Testis (tissue), 3 donors: ENCODE results near the gene RCOR3. TPM values are rescaled to one million over a fixed set of nuclear protein-coding genes. Genes with fewer than 3 reads are reported as not detected.
"Not testable (repeated sequence)": the region's sequence is repeated elsewhere in the genome, so short reads cannot be mapped to it uniquely, and the experiment has no call there.

Experiments
- DNase-seq: peaks from one replicate; pipeline ENCODE4 v3.0.0-alpha.2; 2019
- H3K27ac ChIP-seq, 2 donors: fragments of 200-600 bp; sonication (generic); one replicate each; pipeline ENCODE4 v1.5.1; 2019
- H3K27me3 ChIP-seq: fragments of 200-600 bp; sonication (generic); one replicate; pipeline ENCODE4 v1.5.1; 2019
- H3K36me3 ChIP-seq: fragments of 200-600 bp; sonication (generic); one replicate; pipeline ENCODE4 v1.5.1; 2017; ENCODE audit warnings: low read depth; ENCODE audit errors: missing control alignments
- H3K4me1 ChIP-seq: fragments of 200-600 bp; sonication (generic); one replicate; pipeline ENCODE4 v1.5.1; 2019
- H3K4me3 ChIP-seq, 2 donors: fragments of 200-600 bp; sonication (generic); one replicate each; pipeline ENCODE4 v1.5.1; 2017 to 2019
- H3K9me3 ChIP-seq: fragments of 200-600 bp; sonication (generic); one replicate; pipeline ENCODE4 v1.5.1; 2017
- CTCF ChIP-seq, 3 experiments: fragments of 450-650 bp in 2 of 3; fragments of 200-600 bp in 1 of 3; sonication (generic) in 1 of 3; IDR thresholded peaks; one replicate each; pipeline ENCODE4 v1.5.1; 2016 to 2019; ENCODE audit warnings: antibody characterized with exemption in 3 of 3, mild to moderate bottlenecking in 2 of 3, moderate library complexity in 1 of 3
- POLR2A ChIP-seq: fragments of 450-650 bp; IDR thresholded peaks from one replicate; pipeline ENCODE4 v1.6.1; 2017; ENCODE audit warnings: antibody characterized with exemption, mild to moderate bottlenecking, moderate library complexity
- WGBS, 2 donors: methylation state at CpG; one replicate each; pipeline ENCODE4 v1.1.5; 2018; 5-methylcytosine and 5-hydroxymethylcytosine counted together
- intact Hi-C: fragments of 100-400 bp; cut with DNase I; formaldehyde crosslinking; loops from one replicate; pipeline ENCODE4 v1.15.1; 2023; ENCODE audit warnings: low total_unique reads
- polyA plus RNA-seq: library from polyadenylated mRNA; stranded (reverse); fragments of 350-450 nt; fragmentation: Illumina TruSeq; extraction: RNeasy Lipid Tissue Mini Kit (QIAGEN cat#74804); gene quantifications from one replicate; pipeline ENCODE4 v1.2.3, GENCODE V29; 2014; ENCODE audit warnings: low read depth, low replicate concordance; ENCODE audit not compliant: insufficient read depth
- total RNA-seq, 2 donors: library from RNA; depleted of rRNA; stranded (reverse); fragments of >200 nt; gene quantifications; one replicate each; pipeline ENCODE4 v1.2.3, GENCODE V29; 2016

RCOR3 gene
- total and polyA plus RNA-seq, 3 donors from 2014 or later: 114 to 141 (median 128) TPM

DNA sequence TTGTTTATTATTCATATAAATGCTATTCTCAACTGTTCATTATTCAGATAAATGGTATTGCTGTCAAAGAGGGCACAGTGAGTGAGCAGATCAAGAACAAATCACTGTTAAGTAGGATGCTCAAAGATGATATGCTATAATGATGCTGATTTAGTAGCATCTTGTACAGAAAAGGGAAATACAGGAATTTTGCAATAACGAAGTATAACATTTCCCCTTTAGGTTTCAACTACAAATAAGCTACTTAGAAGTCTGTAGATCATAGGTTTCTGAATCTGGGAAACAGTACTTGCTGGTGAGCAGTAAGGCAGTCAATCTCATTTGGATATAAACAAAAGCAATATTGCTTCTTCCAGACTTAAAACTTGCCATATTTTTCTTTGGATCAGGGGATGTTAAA is 27.3 kb upstream of the RCOR3 start:
- intact Hi-C loops: no loop called here
- 23 to 41% methylated on average over 1 of the region's 1 CpG for WGBS, 2 donors
- Histone ChIP-seq H3K27me3 (no peaks in the 10 kb centered on the region), H3K4me3 (no peak overlapping the region), H3K9me3 (no peaks in the 10 kb centered on the region), H3K4me1 (no peaks in the 10 kb centered on the region), H3K36me3 (no peaks in the 10 kb centered on the region), H3K27ac (no peak overlapping the region)
- DNase-seq: no peak
- no peak for TF ChIP-seq CTCF (IDR thresholded peaks at IDR 0.05)
- TF ChIP-seq POLR2A: no peak

DNA sequence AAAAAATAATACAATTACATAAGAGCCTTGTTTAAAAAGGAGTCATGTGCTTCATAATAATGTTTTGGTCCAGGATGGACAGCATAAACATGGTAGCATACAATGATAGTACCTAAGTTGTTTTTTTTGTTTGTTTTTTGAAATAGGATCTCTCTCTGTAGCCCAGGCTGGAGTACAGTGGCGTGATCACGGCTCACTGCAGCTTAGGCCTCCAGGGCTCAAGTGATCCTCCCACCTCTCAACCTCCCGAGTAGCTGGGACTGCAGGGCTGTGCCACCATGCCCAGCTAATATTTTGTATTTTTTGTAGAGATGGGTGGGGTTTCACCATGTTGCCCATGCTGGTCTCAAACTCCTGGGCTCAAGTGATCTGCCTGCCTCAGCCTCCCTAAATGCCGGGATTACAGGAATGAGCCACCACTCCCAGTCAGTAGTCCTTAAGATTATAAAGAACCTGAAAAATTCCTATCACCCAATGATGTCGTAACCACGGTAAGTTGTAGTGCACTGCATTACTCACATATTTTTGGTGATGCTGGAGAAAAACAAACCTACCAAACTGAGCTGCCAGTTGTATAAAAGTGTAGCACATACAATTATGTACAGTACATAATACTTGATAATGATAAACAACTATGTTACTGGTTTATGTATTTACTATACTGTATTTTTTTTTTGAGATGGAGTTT is 22.4 kb upstream of the RCOR3 start:
- 85 to 93% methylated on average over 6 of the region's 6 CpGs for WGBS, 2 donors
- Histone ChIP-seq H3K36me3 (no peaks in the 10 kb centered on the region), H3K4me3 (no peak overlapping the region), H3K27me3 (no peaks in the 10 kb centered on the region), H3K4me1 (no peaks in the 10 kb centered on the region), H3K27ac (no peak overlapping the region), H3K9me3 (no peaks in the 10 kb centered on the region)
- TF ChIP-seq POLR2A (no peak), CTCF (IDR thresholded peaks at IDR 0.05) (no peak)
- DNase-seq: no peak
- intact Hi-C loops: no loop called here

DNA sequence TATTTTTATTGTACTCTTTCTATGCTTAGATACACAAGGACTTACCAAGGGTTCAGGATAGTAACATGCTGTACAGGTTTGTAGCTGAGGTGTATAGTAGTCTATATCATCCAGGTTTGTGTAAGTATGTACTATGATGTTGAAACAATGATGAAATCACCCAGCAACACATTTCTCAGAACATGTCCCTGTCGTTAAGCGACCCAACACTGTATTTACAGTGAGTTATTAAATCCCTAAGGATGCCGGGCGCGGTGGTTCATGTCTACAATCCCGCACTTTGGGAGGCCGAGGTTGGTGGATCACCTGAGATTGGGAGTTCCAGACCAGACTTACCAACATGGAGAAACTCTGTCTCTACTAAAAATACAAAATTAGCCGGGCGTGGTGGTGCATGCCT is 21.6 kb upstream of the RCOR3 start:
- no peak overlapping the region for H3K27ac ChIP-seq
- H3K9me3 ChIP-seq: no peaks in the 10 kb centered on the region
- H3K27me3 ChIP-seq: no peaks in the 10 kb centered on the region
- intact Hi-C loops: no loop called here
- WGBS, 2 donors: 92 to 94% methylated on average over 9 of the region's 9 CpGs
- no peak overlapping the region for H3K4me3 ChIP-seq
- no peak for DNase-seq
- no peaks in the 10 kb centered on the region for H3K4me1 ChIP-seq
- TF ChIP-seq POLR2A: no peak
- TF ChIP-seq CTCF (IDR thresholded peaks at IDR 0.05): no peak
- no peaks in the 10 kb centered on the region for H3K36me3 ChIP-seq

GRCh38 chr1:211240567-211240966 is 18.6 kb upstream of the RCOR3 start:
- H3K27me3 ChIP-seq, H3K36me3 ChIP-seq, H3K9me3 ChIP-seq, DNase-seq, H3K27ac ChIP-seq, H3K4me1 ChIP-seq, intact Hi-C loops, H3K4me3 ChIP-seq: not testable (repeated sequence)
- 85 to 91% methylated on average over 8 of the region's 8 CpGs for WGBS, 2 donors

DNA sequence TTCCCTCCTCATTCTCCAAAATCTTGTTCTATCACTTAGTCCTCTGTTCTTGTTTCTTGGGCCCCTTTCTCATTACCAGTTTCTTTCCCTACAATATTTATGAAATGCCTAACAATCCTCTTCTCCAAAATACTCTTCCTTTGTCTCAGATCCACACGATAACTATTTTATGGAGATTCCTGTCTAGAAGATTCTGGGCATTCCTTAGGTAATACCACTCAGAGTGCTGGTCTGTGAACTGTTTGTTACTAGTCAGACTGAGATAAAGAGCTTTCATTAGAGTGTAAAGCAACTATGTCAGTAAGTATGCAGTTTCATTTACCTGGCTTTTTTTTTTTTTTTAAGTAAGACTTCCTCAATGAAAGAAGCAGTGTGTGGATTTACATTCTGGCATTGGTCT is 18.1 kb upstream of the RCOR3 start:
- TF ChIP-seq POLR2A (no peak), CTCF (IDR thresholded peaks at IDR 0.05) (no peak)
- DNase-seq: no peak
- no peak overlapping the region for H3K4me3 ChIP-seq
- H3K27me3 ChIP-seq: no peaks in the 10 kb centered on the region
- no peaks in the 10 kb centered on the region for H3K4me1 ChIP-seq
- no peak overlapping the region for H3K27ac ChIP-seq
- intact Hi-C loops: no loop called here
- no peaks in the 10 kb centered on the region for H3K9me3 ChIP-seq
- 91 to 92% methylated on average over 1 of the region's 1 CpG for WGBS, 2 donors
- no peaks in the 10 kb centered on the region for H3K36me3 ChIP-seq

- intact Hi-C loops, H3K36me3 ChIP-seq, H3K4me1 ChIP-seq, H3K9me3 ChIP-seq, H3K4me3 ChIP-seq, DNase-seq, H3K27me3 ChIP-seq, H3K27ac ChIP-seq: not testable (repeated sequence)
- 94% methylated on average over 5 of the region's 5 CpGs for WGBS, 2 donors
These were observed 15.5 kb upstream of the RCOR3 start for GRCh38 chr1:211243639-211244038.

GRCh38 chr1:211246583-211246982 is 12.6 kb upstream of the RCOR3 start:
- H3K4me3 ChIP-seq, H3K27me3 ChIP-seq, intact Hi-C loops, DNase-seq, H3K36me3 ChIP-seq, H3K4me1 ChIP-seq, H3K27ac ChIP-seq, H3K9me3 ChIP-seq: not testable (repeated sequence)
- 71 to 78% methylated on average over 4 of the region's 4 CpGs for WGBS, 2 donors
